ENCODE results near the gene LEP.

The LEP gene

GRCh38 chr7:128217967-128218652, 23.0 kb upstream of the LEP start:
- H3K27ac ChIP-seq (ENCODE audit: low read depth, low read length): no peak overlapping the region
- no peaks in the 10 kb centered on the region for H3K36me3 ChIP-seq (ENCODE audit: control insufficient read depth, low read length)
- no peak overlapping the region for H3K4me3 ChIP-seq (ENCODE audit: low read length)
- H3K9me3 ChIP-seq (ENCODE audit: control insufficient read depth, insufficient read depth, low read length): no peaks in the 10 kb centered on the region
- no peak for TF ChIP-seq EZH2phosphoT487 (IDR thresholded peaks at IDR 0.05; ENCODE audit: borderline replicate concordance, low read length)
- TF ChIP-seq, protein P1, sequence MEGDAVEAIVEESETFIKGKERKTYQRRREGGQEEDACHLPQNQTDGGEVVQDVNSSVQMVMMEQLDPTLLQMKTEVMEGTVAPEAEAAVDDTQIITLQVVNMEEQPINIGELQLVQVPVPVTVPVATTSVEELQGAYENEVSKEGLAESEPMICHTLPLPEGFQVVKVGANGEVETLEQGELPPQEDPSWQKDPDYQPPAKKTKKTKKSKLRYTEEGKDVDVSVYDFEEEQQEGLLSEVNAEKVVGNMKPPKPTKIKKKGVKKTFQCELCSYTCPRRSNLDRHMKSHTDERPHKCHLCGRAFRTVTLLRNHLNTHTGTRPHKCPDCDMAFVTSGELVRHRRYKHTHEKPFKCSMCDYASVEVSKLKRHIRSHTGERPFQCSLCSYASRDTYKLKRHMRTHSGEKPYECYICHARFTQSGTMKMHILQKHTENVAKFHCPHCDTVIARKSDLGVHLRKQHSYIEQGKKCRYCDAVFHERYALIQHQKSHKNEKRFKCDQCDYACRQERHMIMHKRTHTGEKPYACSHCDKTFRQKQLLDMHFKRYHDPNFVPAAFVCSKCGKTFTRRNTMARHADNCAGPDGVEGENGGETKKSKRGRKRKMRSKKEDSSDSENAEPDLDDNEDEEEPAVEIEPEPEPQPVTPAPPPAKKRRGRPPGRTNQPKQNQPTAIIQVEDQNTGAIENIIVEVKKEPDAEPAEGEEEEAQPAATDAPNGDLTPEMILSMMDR (IDR thresholded peaks at IDR 0.05; ENCODE audit: low read depth, low read length, poor library complexity, severe bottlenecking): peak; percentile 55
- H3K4me2 ChIP-seq (ENCODE audit: low read length): no peak overlapping the region
- H3K79me2 ChIP-seq (ENCODE audit: control insufficient read depth, low read length): no peaks in the 10 kb centered on the region
- no peaks in the 10 kb centered on the region for H3F3A ChIP-seq (ENCODE audit: control insufficient read depth, insufficient read depth)
- peaks cover 35% of the 10 kb centered on the region for H3K27me3 ChIP-seq (ENCODE audit: control insufficient read depth, low read length)
- no peaks in the 10 kb centered on the region for H3K4me1 ChIP-seq (ENCODE audit: control insufficient read depth, low read length)
- H3K9me2 ChIP-seq (replicated peaks; ENCODE audit: control insufficient read depth, low read length): no peaks in the 10 kb centered on the region
- no peaks in the 10 kb centered on the region for H4K20me1 ChIP-seq (ENCODE audit: control insufficient read depth, insufficient read depth, low read depth, low read length)

DNA sequence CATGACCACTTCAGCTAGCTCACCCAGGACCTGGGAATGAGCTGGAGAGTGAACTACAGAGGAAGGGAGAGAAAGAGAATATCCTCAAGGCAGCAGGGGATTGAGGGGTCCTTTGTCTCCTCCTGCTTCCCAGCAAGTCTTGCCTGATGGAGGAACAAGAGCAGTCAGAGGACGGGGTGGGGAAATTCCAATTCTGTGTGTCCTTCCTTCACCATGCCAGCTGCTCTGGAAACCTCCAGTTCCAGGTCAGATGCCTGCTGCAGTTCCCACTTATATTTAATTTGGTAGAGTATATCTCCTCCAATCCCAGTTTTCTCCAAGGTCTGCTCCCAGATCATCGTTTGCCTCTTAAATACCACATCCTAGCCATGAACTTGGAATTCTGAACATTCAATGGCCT, 21.4 kb upstream of the LEP start:
- no peaks in the 10 kb centered on the region for H3K9me3 ChIP-seq (ENCODE audit: control insufficient read depth, insufficient read depth, low read length)
- TF ChIP-seq, protein P1 (IDR thresholded peaks at IDR 0.05; ENCODE audit: low read depth, low read length, poor library complexity, severe bottlenecking): no peak
- no peak for TF ChIP-seq EZH2phosphoT487 (IDR thresholded peaks at IDR 0.05; ENCODE audit: borderline replicate concordance, low read length)
- H3K27ac ChIP-seq (ENCODE audit: low read depth, low read length): no peak overlapping the region
- peaks cover 40% of the 10 kb centered on the region for H3K27me3 ChIP-seq (ENCODE audit: control insufficient read depth, low read length)
- no peaks in the 10 kb centered on the region for H4K20me1 ChIP-seq (ENCODE audit: control insufficient read depth, insufficient read depth, low read depth, low read length)
- no peak overlapping the region for H3K4me2 ChIP-seq (ENCODE audit: low read length)
- H3K9me2 ChIP-seq (replicated peaks; ENCODE audit: control insufficient read depth, low read length): no peaks in the 10 kb centered on the region
- H3K4me3 ChIP-seq (ENCODE audit: low read length): no peak overlapping the region
- no peaks in the 10 kb centered on the region for H3K79me2 ChIP-seq (ENCODE audit: control insufficient read depth, low read length)
- no peaks in the 10 kb centered on the region for H3K36me3 ChIP-seq (ENCODE audit: control insufficient read depth, low read length)
- no peaks in the 10 kb centered on the region for H3F3A ChIP-seq (ENCODE audit: control insufficient read depth, insufficient read depth)
- H3K4me1 ChIP-seq (ENCODE audit: control insufficient read depth, low read length): no peaks in the 10 kb centered on the region

DNA sequence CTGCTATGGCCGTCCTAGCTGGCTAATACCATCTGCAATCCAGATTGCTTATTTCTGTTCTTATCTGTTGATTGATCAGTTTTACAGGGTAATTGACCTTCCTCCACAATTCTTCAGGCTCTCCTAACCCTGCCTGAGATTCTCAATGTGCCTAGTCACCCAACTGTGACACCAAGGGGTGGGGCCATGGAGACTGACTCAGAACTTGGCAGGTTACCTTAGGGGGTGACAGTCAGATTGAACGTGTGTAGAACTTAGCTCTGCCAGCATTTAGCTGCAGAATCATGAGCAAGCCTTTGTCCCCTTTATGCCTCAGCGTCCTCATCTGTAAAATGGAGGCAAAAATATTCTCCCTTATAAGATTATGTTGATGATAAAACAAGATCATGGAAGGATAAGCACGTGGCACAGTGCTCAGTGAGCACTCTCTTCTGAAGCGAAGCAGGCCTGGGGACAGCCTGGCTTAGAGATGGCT, 19.1 kb upstream of the LEP start:
- Histone ChIP-seq H3K4me2 (ENCODE audit: low read length) (no peak overlapping the region), H4K20me1 (ENCODE audit: control insufficient read depth, insufficient read depth, low read depth, low read length) (no peaks in the 10 kb centered on the region), H3F3A (ENCODE audit: control insufficient read depth, insufficient read depth) (no peaks in the 10 kb centered on the region), H3K9me2 (replicated peaks; ENCODE audit: control insufficient read depth, low read length) (no peaks in the 10 kb centered on the region), H3K9me3 (ENCODE audit: control insufficient read depth, insufficient read depth, low read length) (no peaks in the 10 kb centered on the region), H3K4me1 (ENCODE audit: control insufficient read depth, low read length) (no peaks in the 10 kb centered on the region), H3K4me3 (ENCODE audit: low read length) (no peak overlapping the region), H3K36me3 (ENCODE audit: control insufficient read depth, low read length) (no peaks in the 10 kb centered on the region), H3K27me3 (ENCODE audit: control insufficient read depth, low read length) (peaks cover 51% of the 10 kb centered on the region), H3K79me2 (ENCODE audit: control insufficient read depth, low read length) (no peaks in the 10 kb centered on the region), H3K27ac (ENCODE audit: low read depth, low read length) (no peak overlapping the region)
- TF ChIP-seq, protein P1 (IDR thresholded peaks at IDR 0.05; ENCODE audit: low read depth, low read length, poor library complexity, severe bottlenecking): no peak
- TF ChIP-seq EZH2phosphoT487 (IDR thresholded peaks at IDR 0.05; ENCODE audit: borderline replicate concordance, low read length): no peak

Data from DOHH2 (cell line).